HepG2 (cell line): ENCODE measurements around the gene IGFBP5. TPM values are rescaled to one million over a fixed set of nuclear protein-coding genes. Genes with fewer than 3 reads are reported as not detected.
A peak's percentile ranks its signal among the peaks of the same experiment; 100 is the strongest.

Experiments used
- CENPX ChIP-seq: sonication (generic); formaldehyde crosslinking; IDR thresholded peaks from 2 replicates; pipeline ENCODE4 v1.9.0; 2021; ENCODE audit warnings: mild to moderate bottlenecking, missing genetic modification reagents, moderate library complexity
- DMAP1 ChIP-seq: IDR thresholded peaks from 2 replicates; pipeline ENCODE4 v1.6.1; 2016
- ESRRA ChIP-seq: sonication (generic); formaldehyde crosslinking; IDR thresholded peaks from 2 replicates; pipeline ENCODE4 v1.5.1; 2020; ENCODE audit warnings: mild to moderate bottlenecking, low read depth, missing genetic modification reagents
- HNRNPK ChIP-seq: fragments of 200-400 bp; formaldehyde crosslinking; IDR thresholded peaks from 2 replicates; pipeline ENCODE4 v1.6.1; 2018; ENCODE audit warnings: low read length, low read depth, moderate library complexity, mild to moderate bottlenecking; ENCODE audit not compliant: poor library complexity, severe bottlenecking
- HOXA9 ChIP-seq: sonication (generic); formaldehyde crosslinking; IDR thresholded peaks from 2 replicates; pipeline ENCODE4 v1.8.1; 2022; ENCODE audit warnings: missing genetic modification reagents, mild to moderate bottlenecking, moderate library complexity, borderline replicate concordance
- IRX3 ChIP-seq: sonication (generic); formaldehyde crosslinking; IDR thresholded peaks from 2 replicates; pipeline ENCODE4 v1.8.1; 2023; ENCODE audit warnings: mild to moderate bottlenecking, low read depth, missing genetic modification reagents, borderline replicate concordance
- KDM6A ChIP-seq: IDR thresholded peaks from 2 replicates; pipeline ENCODE4 v1.6.1; 2016; ENCODE audit warnings: low read depth
- MBNL3 ChIP-seq: fragments of 250-450 bp; sonication (Bioruptor Pico); conservative IDR thresholded peaks from 2 replicates; pipeline ENCODE4 v1.8.0; 2022; ENCODE audit warnings: mild to moderate bottlenecking, inconsistent platforms
- POLR2A ChIP-seq, 2 experiments: IDR thresholded peaks; 2 replicates each; pipeline ENCODE4 v1.6.1; 2011; ENCODE audit warnings: low read depth in 2 of 2, low read length in 2 of 2, mild to moderate bottlenecking in 1 of 2, moderate library complexity in 1 of 2; ENCODE audit not compliant: insufficient read depth in 1 of 2
- POLR2G ChIP-seq: fragments of 200-400 bp; formaldehyde crosslinking; IDR thresholded peaks from 2 replicates; pipeline ENCODE4 v1.6.1; 2018; ENCODE audit warnings: mild to moderate bottlenecking, low read depth, low read length, moderate library complexity
- RFXANK ChIP-seq: IDR thresholded peaks from 2 replicates; pipeline ENCODE4 v1.6.1; 2016
- SIX4 ChIP-seq: sonication (generic); formaldehyde crosslinking; IDR thresholded peaks from 2 replicates; pipeline ENCODE4 v1.4.0; 2020; ENCODE audit warnings: missing genetic modification reagents
- SNAPC2 ChIP-seq: sonication (generic); formaldehyde crosslinking; IDR thresholded peaks from 2 replicates; pipeline ENCODE4 v1.8.1; 2022; ENCODE audit warnings: mild to moderate bottlenecking, missing genetic modification reagents
- SRSF9 ChIP-seq: fragments of 200-400 bp; formaldehyde crosslinking; IDR thresholded peaks from 2 replicates; pipeline ENCODE4 v1.6.1; 2018; ENCODE audit warnings: borderline replicate concordance, mild to moderate bottlenecking, low read depth, low read length; ENCODE audit not compliant: insufficient read depth, poor library complexity, severe bottlenecking
- XBP1 ChIP-seq: sonication (generic); formaldehyde crosslinking; IDR thresholded peaks from 2 replicates; pipeline ENCODE4 v1.5.0; 2020; ENCODE audit warnings: missing genetic modification reagents
- ZBED4 ChIP-seq: sonication (generic); formaldehyde crosslinking; IDR thresholded peaks from 2 replicates; pipeline ENCODE4 v1.4.0; 2020; ENCODE audit warnings: missing genetic modification reagents, borderline replicate concordance
- ZFP82 ChIP-seq: sonication (generic); formaldehyde crosslinking; IDR thresholded peaks from 2 replicates; pipeline ENCODE4 v1.5.1; 2020; ENCODE audit warnings: mild to moderate bottlenecking, missing genetic modification reagents, borderline replicate concordance
- ZNF235 ChIP-seq: sonication (generic); formaldehyde crosslinking; IDR thresholded peaks from 2 replicates; pipeline ENCODE4 v1.8.1; 2023; ENCODE audit warnings: mild to moderate bottlenecking, missing genetic modification reagents, borderline replicate concordance
- ZNF382 ChIP-seq: sonication (generic); formaldehyde crosslinking; IDR thresholded peaks from 2 replicates; pipeline ENCODE4 v1.5.0; 2020; ENCODE audit warnings: missing genetic modification reagents, mild to moderate bottlenecking, borderline replicate concordance
- ZNF513 ChIP-seq: sonication (generic); formaldehyde crosslinking; conservative IDR thresholded peaks from 2 replicates; pipeline ENCODE4 v1.5.0; 2020; ENCODE audit warnings: missing genetic modification reagents
- ZNF546 ChIP-seq: sonication (generic); formaldehyde crosslinking; conservative IDR thresholded peaks from 2 replicates; pipeline ENCODE4 v1.8.1; 2023; ENCODE audit warnings: mild to moderate bottlenecking, missing genetic modification reagents
- ZNF713 ChIP-seq: sonication (generic); formaldehyde crosslinking; IDR thresholded peaks from 2 replicates; pipeline ENCODE4 v1.4.0; 2020; ENCODE audit warnings: mild to moderate bottlenecking, missing genetic modification reagents
- polyA plus RNA-seq, 8 experiments: library from polyadenylated mRNA; depleted of rRNA in 3 of 8; stranded (reverse) in 7 of 8; unstranded in 1 of 8; fragments of >200 nt; fragmentation: Illumina TruSeq in 4 of 8; extraction: Trizol in 4 of 8; gene quantifications; 2 replicates each; pipeline versions ENCODE4 v1.2.1 to v1.2.3, GENCODE V29; 2011 to 2016; ENCODE audit warnings: low read depth in 4 of 8, missing spikeins in 1 of 8, mixed read lengths in 1 of 8; ENCODE audit not compliant: insufficient read depth in 1 of 8
- total RNA-seq, 5 experiments: library from RNA; depleted of rRNA; stranded (reverse); fragments of >200 nt; fragmentation: Illumina TruSeq; extraction: Trizol; gene quantifications; 2 replicates each; pipeline ENCODE4 v1.2.3, GENCODE V29; 2016; ENCODE audit warnings: low read depth in 1 of 5

The IGFBP5 gene
- total and polyA plus RNA-seq, 2 of the 13 experiments (the other 11 are each of a cell fraction or from before 2014, with no cell fraction given), result 0.15 TPM; not detected in 1

- TF ChIP-seq POLR2G (no peak), ZNF546 (CRISPR knock-in tag) (no peak), HNRNPK (no peak), KDM6A (CRISPR knock-in tag) (peak; percentile 20; the same call in 1 of the 2 replicates), SNAPC2 (no peak), ZBED4 (CRISPR knock-in tag) (no peak), XBP1 (no peak), ZFP82 (no peak), CENPX (CRISPR knock-in tag) (no peak), POLR2A (IDR thresholded peaks at IDR 0.05; ENCODE audit: insufficient read depth in 1 of 2, low read depth in 2 of 2, low read length in 2 of 2) (no peak), DMAP1 (CRISPR knock-in tag) (no peak), RFXANK (CRISPR knock-in tag) (no peak), ESRRA (CRISPR knock-in tag) (no peak), IRX3 (CRISPR knock-in tag) (no peak), ZNF382 (CRISPR knock-in tag) (no peak), HOXA9 (CRISPR knock-in tag) (no peak), ZNF235 (CRISPR knock-in tag) (no peak), ZNF713 (CRISPR knock-in tag) (no peak), SRSF9 (no peak), MBNL3 (CRISPR knock-in tag) (no peak), ZNF513 (no peak), SIX4 (CRISPR knock-in tag) (no peak)
- TF ChIP-seq, all 625 proteins: peak for 51
Measured at GRCh38 chr2:216650626-216651257, 44.6 kb downstream of the IGFBP5 start (continued).
